Parathyroid adenoma (tissue), 2 donors: Measurements from ENCODE around the gene XKR7.

Experiments
- H2AFZ ChIP-seq: fragments of 300-600 bp; sonication (generic); one replicate; pipeline ENCODE4 v1.7.0; 2017; ENCODE audit warnings: antibody characterized with exemption, mild to moderate bottlenecking
- H3K27ac ChIP-seq: fragments of 300-600 bp; sonication (generic); one replicate; pipeline ENCODE4 v1.7.0; 2017
- H3K27me3 ChIP-seq: fragments of 300-600 bp; sonication (generic); one replicate; pipeline ENCODE4 v1.7.0; 2017; ENCODE audit warnings: low read length; ENCODE audit not compliant: control insufficient read depth, insufficient read depth
- H3K36me3 ChIP-seq: fragments of 300-600 bp; sonication (generic); one replicate; pipeline ENCODE4 v1.7.0; 2017; ENCODE audit warnings: low read length; ENCODE audit not compliant: control insufficient read depth, insufficient read depth
- H3K4me1 ChIP-seq: fragments of 300-600 bp; sonication (generic); one replicate; pipeline ENCODE4 v1.7.0; 2017; ENCODE audit warnings: control low read depth
- H3K4me2 ChIP-seq: fragments of 300-600 bp; sonication (generic); one replicate; pipeline ENCODE4 v1.7.0; 2017; ENCODE audit warnings: low read length
- H3K4me3 ChIP-seq: fragments of 300-600 bp; sonication (generic); one replicate; pipeline ENCODE4 v1.7.0; 2017; ENCODE audit warnings: low read depth, low read length
- H3K79me2 ChIP-seq: fragments of 300-600 bp; sonication (generic); one replicate; pipeline ENCODE4 v1.7.0; 2017; ENCODE audit warnings: control low read depth
- H3K9ac ChIP-seq: fragments of 300-600 bp; sonication (generic); one replicate; pipeline ENCODE4 v1.7.0; 2017; ENCODE audit warnings: mild to moderate bottlenecking
- H3K9me3 ChIP-seq: fragments of 300-600 bp; sonication (generic); one replicate; pipeline ENCODE4 v1.7.0; 2017; ENCODE audit warnings: low read length; ENCODE audit not compliant: control insufficient read depth
- CTCF ChIP-seq: fragments of 300-600 bp; sonication (generic); IDR thresholded peaks from one replicate; pipeline ENCODE4 v1.7.0; 2017; ENCODE audit warnings: antibody characterized with exemption, mild to moderate bottlenecking
- donor health status: primary hyperparathyroidism.

The XKR7 gene

GRCh38 chr20:31956556-31957526, 11.1 kb upstream of the XKR7 start:
- H3K4me1 ChIP-seq: no peaks in the 10 kb centered on the region
- no peak overlapping the region for H3K4me3 ChIP-seq
- no peak overlapping the region for H3K27ac ChIP-seq
- no peaks in the 10 kb centered on the region for H3K27me3 ChIP-seq
- H3K36me3 ChIP-seq: no peaks in the 10 kb centered on the region
- no peak overlapping the region for H3K9ac ChIP-seq
- no peaks in the 10 kb centered on the region for H3K79me2 ChIP-seq
- no peak for TF ChIP-seq CTCF
- H3K9me3 ChIP-seq: no peaks in the 10 kb centered on the region
- H3K4me2 ChIP-seq: no peak overlapping the region
- no peak overlapping the region for H2AFZ ChIP-seq

GRCh38 chr20:31962761-31963160, 5.2 kb upstream of the XKR7 start:
- Histone ChIP-seq H3K9me3 (no peaks in the 10 kb centered on the region), H3K36me3 (no peaks in the 10 kb centered on the region), H2AFZ (no peak overlapping the region), H3K27me3 (peaks cover 4% of the 10 kb centered on the region), H3K4me1 (peaks cover 4% of the 10 kb centered on the region), H3K4me2 (no peak overlapping the region), H3K79me2 (no peaks in the 10 kb centered on the region), H3K4me3 (no peak overlapping the region), H3K9ac (no peak overlapping the region), H3K27ac (no peak overlapping the region)
- no peak for TF ChIP-seq CTCF

DNA sequence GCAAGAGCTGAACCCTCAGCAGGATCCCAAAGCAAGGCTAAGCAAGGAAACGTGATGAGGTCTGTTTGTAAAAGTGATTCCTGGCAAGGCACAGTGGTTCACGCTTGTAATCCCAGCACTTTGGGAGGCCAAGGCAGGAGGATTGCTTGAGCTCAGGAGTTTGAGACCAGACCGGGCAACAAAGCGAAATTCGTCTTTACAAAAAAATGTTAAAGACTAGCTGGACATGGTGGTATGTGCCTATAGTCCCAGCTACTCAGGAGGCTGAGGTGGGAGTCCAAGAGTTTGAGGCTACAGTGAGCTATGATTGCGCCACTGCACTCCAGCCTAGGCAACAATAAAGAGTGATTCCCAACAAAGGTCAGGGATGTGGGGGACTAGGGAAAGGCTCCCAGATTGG, 4.1 kb upstream of the XKR7 start:
- Histone ChIP-seq H3K4me1 (peaks cover 4% of the 10 kb centered on the region), H3K9ac (no peak overlapping the region), H2AFZ (no peak overlapping the region), H3K4me3 (no peak overlapping the region), H3K27ac (no peak overlapping the region), H3K79me2 (no peaks in the 10 kb centered on the region), H3K9me3 (no peaks in the 10 kb centered on the region), H3K4me2 (no peak overlapping the region), H3K36me3 (no peaks in the 10 kb centered on the region), H3K27me3 (peaks cover 4% of the 10 kb centered on the region)
- no peak for TF ChIP-seq CTCF

DNA sequence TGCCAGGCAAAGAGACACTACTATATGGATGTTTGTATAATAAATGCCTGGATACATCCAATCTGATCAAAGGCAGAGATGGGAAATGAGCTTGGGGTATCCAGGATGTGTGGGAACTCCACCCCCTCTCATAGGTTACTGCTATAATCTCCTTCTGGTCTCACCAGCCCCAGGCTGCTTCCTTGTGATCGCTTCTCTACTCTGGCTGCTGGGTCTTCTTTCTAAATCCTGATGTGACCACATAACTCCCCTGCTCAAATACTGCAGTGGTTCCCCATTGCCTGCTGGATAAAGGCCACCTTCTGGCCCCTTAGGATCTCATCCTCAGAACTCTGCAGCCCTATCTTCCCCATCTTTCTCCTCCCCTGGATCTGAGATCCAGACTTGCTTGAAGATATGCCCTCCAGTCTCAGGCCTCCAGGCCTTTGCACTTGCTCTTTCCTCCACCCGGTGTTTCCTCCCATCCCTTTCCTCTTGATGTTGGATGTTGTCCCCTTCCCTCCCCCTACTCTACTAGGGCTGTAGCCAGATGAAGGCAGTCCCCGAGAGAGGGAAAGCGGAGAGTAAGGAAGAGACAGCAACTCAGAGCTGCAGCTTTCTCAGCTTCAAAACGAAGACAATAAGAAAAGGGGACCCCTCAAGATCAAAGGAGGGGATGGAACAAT, 828 bp upstream of the XKR7 start:
- Histone ChIP-seq H3K27me3 (peaks cover 4% of the 10 kb centered on the region), H2AFZ (peak overlapping the region; percentile 72), H3K36me3 (no peaks in the 10 kb centered on the region), H3K4me3 (no peak overlapping the region), H3K9me3 (no peaks in the 10 kb centered on the region), H3K79me2 (peaks cover 3% of the 10 kb centered on the region), H3K27ac (peak overlapping the region; percentile 64), H3K4me2 (no peak overlapping the region), H3K4me1 (peaks cover 16% of the 10 kb centered on the region), H3K9ac (no peak overlapping the region)
- TF ChIP-seq CTCF: no peak
